OCI-LY3 (cell line): Measurements from ENCODE around the gene HSD17B2.

Experiments used
- EZH2phosphoT487 ChIP-seq: fragments of 200-600 bp; shearing (Covaris generic); IDR thresholded peaks from 2 replicates; pipeline ENCODE4 v1.6.1; 2018; ENCODE audit warnings: antibody characterized with exemption, mixed run types, low read depth
- TF ChIP-seq, protein P1 (sequence below): fragments of 200-600, 300-600 bp; sonication (generic); IDR thresholded peaks from 2 replicates; pipeline ENCODE4 v1.5.1; 2014; ENCODE audit warnings: antibody characterized with exemption, low read length, low read depth

DNA sequence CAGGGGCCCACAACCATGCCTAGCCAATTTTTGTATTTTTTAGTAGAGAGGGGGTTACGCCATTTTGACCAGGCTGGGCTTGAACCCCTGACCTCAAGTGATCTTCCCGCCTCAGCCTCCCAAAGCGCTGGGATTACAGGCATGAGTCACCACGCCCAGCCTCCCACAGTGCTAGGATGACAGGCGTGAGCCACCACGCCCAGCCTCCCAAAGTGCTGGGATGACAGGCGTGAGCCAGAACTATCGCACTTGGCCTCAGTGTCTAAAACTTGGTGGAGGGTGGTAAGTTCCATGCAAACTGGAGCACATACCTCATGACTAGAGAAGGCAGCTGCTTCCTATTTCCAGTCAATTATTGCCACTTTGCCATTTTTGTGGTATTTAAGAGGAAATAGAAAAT lies 7.1 kb downstream of the HSD17B2 start:
- TF ChIP-seq, protein P1, sequence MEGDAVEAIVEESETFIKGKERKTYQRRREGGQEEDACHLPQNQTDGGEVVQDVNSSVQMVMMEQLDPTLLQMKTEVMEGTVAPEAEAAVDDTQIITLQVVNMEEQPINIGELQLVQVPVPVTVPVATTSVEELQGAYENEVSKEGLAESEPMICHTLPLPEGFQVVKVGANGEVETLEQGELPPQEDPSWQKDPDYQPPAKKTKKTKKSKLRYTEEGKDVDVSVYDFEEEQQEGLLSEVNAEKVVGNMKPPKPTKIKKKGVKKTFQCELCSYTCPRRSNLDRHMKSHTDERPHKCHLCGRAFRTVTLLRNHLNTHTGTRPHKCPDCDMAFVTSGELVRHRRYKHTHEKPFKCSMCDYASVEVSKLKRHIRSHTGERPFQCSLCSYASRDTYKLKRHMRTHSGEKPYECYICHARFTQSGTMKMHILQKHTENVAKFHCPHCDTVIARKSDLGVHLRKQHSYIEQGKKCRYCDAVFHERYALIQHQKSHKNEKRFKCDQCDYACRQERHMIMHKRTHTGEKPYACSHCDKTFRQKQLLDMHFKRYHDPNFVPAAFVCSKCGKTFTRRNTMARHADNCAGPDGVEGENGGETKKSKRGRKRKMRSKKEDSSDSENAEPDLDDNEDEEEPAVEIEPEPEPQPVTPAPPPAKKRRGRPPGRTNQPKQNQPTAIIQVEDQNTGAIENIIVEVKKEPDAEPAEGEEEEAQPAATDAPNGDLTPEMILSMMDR, result no peak
- no peak for TF ChIP-seq EZH2phosphoT487
